Kidney (tissue), 14 donors: ENCODE measurements around the gene BTLA. TPM values are rescaled to one million over a fixed set of nuclear protein-coding genes. Genes with fewer than 3 reads are reported as not detected.
"Not testable (repeated sequence)": the region's sequence is repeated elsewhere in the genome, so short reads cannot be mapped to it uniquely, and the experiment has no call there.

Source experiments
- DNase-seq, 5 donors: peaks; one replicate each; pipeline ENCODE4 v3.0.0-alpha.2; 2013 to 2020
- FAIRE-seq: peaks from 2 replicates; lab custom pipeline; 2012; peaks lifted over from hg19 to GRCh38; lab: Jason Lieb, UNC
- H3K27ac ChIP-seq, 2 donors: one replicate each; pipeline ENCODE4 v1.7.0; 2013; ENCODE audit warnings: low read depth in 2 of 2, low read length in 2 of 2, inconsistent platforms in 1 of 2
- H3K27me3 ChIP-seq: one replicate; pipeline ENCODE4 v1.7.1; 2013; ENCODE audit warnings: low read length, inconsistent platforms; ENCODE audit not compliant: control insufficient read depth, insufficient read depth
- H3K36me3 ChIP-seq, 3 donors: one replicate each; pipeline versions ENCODE4 v1.7.0 to v1.7.1; 2013; ENCODE audit warnings: low read length in 3 of 3, control low read depth in 1 of 3, inconsistent platforms in 1 of 3; ENCODE audit not compliant: insufficient read depth in 3 of 3, control insufficient read depth in 2 of 3
- H3K4me1 ChIP-seq, 3 donors: one replicate each; pipeline versions ENCODE4 v1.7.0 to v1.7.1; 2013; ENCODE audit warnings: low read length in 3 of 3, inconsistent platforms in 1 of 3, low read depth in 1 of 3; ENCODE audit not compliant: control insufficient read depth in 2 of 3, insufficient read depth in 2 of 3
- H3K4me3 ChIP-seq, 3 donors: one replicate each; pipeline versions ENCODE4 v1.7.0 to v1.8.1; 2013; ENCODE audit warnings: low read length in 3 of 3, control low read depth in 1 of 3, inconsistent platforms in 1 of 3
- H3K9ac ChIP-seq, 3 donors: one replicate each; pipeline versions ENCODE4 v1.7.0 to v1.7.1; 2013; ENCODE audit warnings: low read length in 3 of 3, control low read depth in 1 of 3, inconsistent platforms in 1 of 3
- H3K9me3 ChIP-seq, 3 donors: one replicate each; pipeline versions ENCODE4 v1.7.0 to v1.7.1; 2013; ENCODE audit warnings: low read length in 3 of 3, control low read depth in 1 of 3, inconsistent platforms in 1 of 3; ENCODE audit not compliant: control insufficient read depth in 2 of 3, insufficient read depth in 1 of 3
- CTCF ChIP-seq: IDR thresholded peaks from 3 replicates; pipeline ENCODE4 v1.5.1; 2012; ENCODE audit warnings: mild to moderate bottlenecking, moderate library complexity, borderline replicate concordance; ENCODE audit not compliant: insufficient read depth; ENCODE audit errors: extremely low read depth
- intact Hi-C: fragments of 100-400 bp; cut with DNase I; formaldehyde crosslinking; loops from one replicate; pipeline ENCODE4 v1.11.1; 2022
- polyA plus RNA-seq: library from polyadenylated mRNA; stranded (reverse); fragments of 350-450 nt; fragmentation: Illumina TruSeq; extraction: RNeasy Lipid Tissue Mini Kit (QIAGEN cat#74804); gene quantifications from one replicate; pipeline ENCODE4 v1.2.3, GENCODE V29; 2014; ENCODE audit warnings: low read depth, low replicate concordance; ENCODE audit not compliant: insufficient read depth
- total RNA-seq: library from RNA; stranded (reverse); fragmentation: NEBNext Ultra II Directional; extraction: Animal tissue kit (Norgen Biotek cat#: 25700); gene quantifications from one replicate; pipeline ENCODE4 v1.2.1, GENCODE V29; 2021
- donor health status: control.
- donor health status: control.
- donor health status: control.
- donor health status: control.
- donor health status: control.
- donor health status: DM: yes; HTN: yes; CAD: no.
- donor health status: Normal renal cell carcinoma (clear cell type).

The BTLA gene
- total and polyA plus RNA-seq, 2 donors from 2014 or later, result 3.2 TPM; not detected in 1

GRCh38 chr3:112467539-112467938 is 31.7 kb downstream of the BTLA start:
- no peaks in the 10 kb centered on the region for H3K36me3 ChIP-seq
- H3K4me3 ChIP-seq, result no peak overlapping the region
- H3K27me3 ChIP-seq, result no peaks in the 10 kb centered on the region
- peaks cover 0 to 5% (median 0%) of the 10 kb centered on the region in 3 donors for H3K4me1 ChIP-seq
- H3K9ac ChIP-seq, result no peak overlapping the region
- no peaks in the 10 kb centered on the region for H3K9me3 ChIP-seq
- intact Hi-C loops, result no loop called here
- no peak for FAIRE-seq
- no peak for TF ChIP-seq CTCF
- no peak overlapping the region for H3K27ac ChIP-seq
- DNase-seq, result no peak

GRCh38 chr3:112466020-112466419 is 33.3 kb downstream of the BTLA start:
- no peaks in the 10 kb centered on the region for H3K36me3 ChIP-seq
- TF ChIP-seq CTCF, result no peak
- H3K9ac ChIP-seq, result no peak overlapping the region
- peaks cover 0 to 5% (median 0%) of the 10 kb centered on the region in 3 donors for H3K4me1 ChIP-seq
- intact Hi-C loops, result no loop called here
- no peak overlapping the region for H3K4me3 ChIP-seq
- no peak overlapping the region for H3K27ac ChIP-seq
- DNase-seq (peak in 1 of 5 donors; percentile 13), FAIRE-seq (no peak)
- H3K27me3 ChIP-seq, result no peaks in the 10 kb centered on the region
- H3K9me3 ChIP-seq, result no peaks in the 10 kb centered on the region

DNA sequence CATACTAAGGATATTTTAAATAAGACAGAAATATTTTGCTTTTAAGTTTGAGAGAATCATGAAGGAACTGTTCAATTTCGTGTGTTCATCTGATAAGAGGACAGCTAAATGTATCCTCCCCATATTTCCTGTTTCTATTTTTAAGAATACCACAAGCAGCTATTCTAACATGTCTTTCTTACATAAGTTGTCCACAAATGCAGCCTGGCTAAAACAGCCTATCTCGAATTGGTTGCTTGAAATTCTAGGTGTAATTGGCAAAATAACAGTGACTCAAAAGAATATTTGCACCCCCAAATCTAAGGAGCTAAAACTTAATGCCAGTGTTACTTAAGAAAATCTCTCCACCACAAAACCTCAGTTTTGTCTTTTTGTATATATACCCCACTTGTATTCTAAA is 35.0 kb downstream of the BTLA start:
- Histone ChIP-seq H3K4me1 (peaks cover 0 to 5% (median 0%) of the 10 kb centered on the region in 3 donors), H3K36me3 (no peaks in the 10 kb centered on the region), H3K9ac (no peak overlapping the region), H3K27me3 (no peaks in the 10 kb centered on the region), H3K9me3 (no peaks in the 10 kb centered on the region), H3K4me3 (no peak overlapping the region), H3K27ac (no peak overlapping the region)
- peak; percentile 61 for FAIRE-seq
- no peak for TF ChIP-seq CTCF
- DNase-seq, result no peak
- intact Hi-C loops, result no loop called here

DNA sequence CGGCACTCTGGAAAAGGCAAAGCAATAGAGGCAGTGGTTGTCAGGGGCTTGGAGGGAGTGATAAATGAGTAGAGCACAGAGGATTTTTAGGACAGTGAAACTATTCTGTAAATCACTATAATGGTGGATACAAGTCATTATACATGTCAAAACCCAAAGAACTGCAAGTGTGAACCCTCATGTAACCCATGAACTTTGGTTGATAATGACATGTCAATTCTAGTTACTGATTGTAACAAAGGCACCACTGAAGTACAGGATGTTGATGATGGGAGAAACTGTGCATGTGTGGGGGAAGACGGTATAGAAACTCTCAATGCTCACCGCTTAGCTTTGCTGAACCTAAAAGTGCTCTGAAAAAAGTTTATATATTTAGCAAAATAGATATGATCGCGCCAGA is 36.0 kb downstream of the BTLA start:
- H3K4me1 ChIP-seq, result peaks cover 0 to 5% (median 0%) of the 10 kb centered on the region in 3 donors
- DNase-seq (no peak), FAIRE-seq (no peak)
- H3K4me3 ChIP-seq, result no peak overlapping the region
- no peak overlapping the region for H3K9ac ChIP-seq
- H3K9me3 ChIP-seq, result no peaks in the 10 kb centered on the region
- no peak for TF ChIP-seq CTCF
- intact Hi-C loops, result no loop called here
- no peaks in the 10 kb centered on the region for H3K36me3 ChIP-seq
- no peak overlapping the region for H3K27ac ChIP-seq
- no peaks in the 10 kb centered on the region for H3K27me3 ChIP-seq

GRCh38 chr3:112461787-112462186 is 37.5 kb downstream of the BTLA start:
- H3K27ac ChIP-seq, H3K36me3 ChIP-seq, DNase-seq, intact Hi-C loops, H3K4me1 ChIP-seq, H3K9ac ChIP-seq, H3K9me3 ChIP-seq, H3K27me3 ChIP-seq, FAIRE-seq, H3K4me3 ChIP-seq: not testable (repeated sequence)
